H1 (cell line): ENCODE results near the gene UMODL1.

Source experiments
- CTCF ChIP-seq, 3 experiments: IDR thresholded peaks; 1 replicate in 2 of 3; 2 replicates in 1 of 3; pipeline versions ENCODE4 v1.5.1 to v1.6.1; 2011; ENCODE audit warnings: low read length in 3 of 3, mild to moderate bottlenecking in 3 of 3, inconsistent platforms in 2 of 3, low read depth in 1 of 3, moderate library complexity in 1 of 3; ENCODE audit not compliant: insufficient read depth in 1 of 3; ENCODE audit errors: control extremely low read depth in 1 of 3
- JUND ChIP-seq: IDR thresholded peaks from 2 replicates; pipeline ENCODE4 v1.6.1; 2011; ENCODE audit warnings: mild to moderate bottlenecking, improper control_type of control experiment, low read length
- POLR2A ChIP-seq, 2 experiments: IDR thresholded peaks; 1 replicate in 1 of 2; 2 replicates in 1 of 2; pipeline ENCODE4 v1.6.1; 2011; ENCODE audit warnings: low read depth in 2 of 2, low read length in 2 of 2, mild to moderate bottlenecking in 2 of 2; ENCODE audit errors: control extremely low read depth in 1 of 2
- SP1 ChIP-seq: IDR thresholded peaks from 2 replicates; pipeline ENCODE4 v1.6.1; 2011; ENCODE audit warnings: low read depth, low read length

- TF ChIP-seq CTCF (IDR thresholded peaks at IDR 0.05; ENCODE audit: control extremely low read depth in 1 of 3, insufficient read depth in 1 of 3, low read depth in 1 of 3, low read length in 3 of 3) (no peak), POLR2A (IDR thresholded peaks at IDR 0.05; ENCODE audit: control extremely low read depth in 1 of 2, low read depth in 2 of 2, low read length in 2 of 2) (no peak), SP1 (no peak), JUND (no peak)
Measured at GRCh38 chr21:42122808-42123207, 51.7 kb downstream of the UMODL1 start.
